ENCODE measurements around the gene CPZ.

Gene CPZ

GRCh38 chr4:8664031-8664805, 71.7 kb downstream of the CPZ start:
- no peak overlapping the region for H3K4me3 Mint-ChIP-seq
- no peak overlapping the region for H3K27ac Mint-ChIP-seq
- no peaks in the 10 kb centered on the region for H3K9me3 Mint-ChIP-seq
- H3K27me3 Mint-ChIP-seq: peaks cover 25 to 53% of the 10 kb centered on the region in 2 donors
- no peak for ATAC-seq (replicated peaks)
- no peaks in the 10 kb centered on the region for H3K4me1 Mint-ChIP-seq (ENCODE audit: low read depth in 2 of 2)
- no peak for DNase-seq
- H3K36me3 Mint-ChIP-seq (ENCODE audit: insufficient read depth): peaks cover 3% of the 10 kb centered on the region

GRCh38 chr4:8664976-8665375, 72.4 kb downstream of the CPZ start:
- Mint-ChIP-seq H3K27ac (no peak overlapping the region), H3K36me3 (ENCODE audit: insufficient read depth) (peaks cover 3% of the 10 kb centered on the region), H3K4me1 (ENCODE audit: low read depth in 2 of 2) (no peaks in the 10 kb centered on the region), H3K9me3 (no peaks in the 10 kb centered on the region), H3K27me3 (peaks cover 25 to 53% of the 10 kb centered on the region in 2 donors), H3K4me3 (no peak overlapping the region)
- DNase-seq (no peak), ATAC-seq (replicated peaks) (no peak)

GRCh38 chr4:8665406-8666360, 73.1 kb downstream of the CPZ start:
- H3K9me3 Mint-ChIP-seq: no peaks in the 10 kb centered on the region
- no peak for DNase-seq

GRCh38 chr4:8666581-8666980, 74.0 kb downstream of the CPZ start:
- peaks cover 24 to 44% of the 10 kb centered on the region in 2 donors for H3K27me3 Mint-ChIP-seq
- no peaks in the 10 kb centered on the region for H3K4me1 Mint-ChIP-seq (ENCODE audit: low read depth in 2 of 2)
- ATAC-seq (replicated peaks): no peak
- peaks cover 1% of the 10 kb centered on the region for H3K36me3 Mint-ChIP-seq (ENCODE audit: insufficient read depth)
- no peaks in the 10 kb centered on the region for H3K9me3 Mint-ChIP-seq
- no peak overlapping the region for H3K4me3 Mint-ChIP-seq
- H3K27ac Mint-ChIP-seq: no peak overlapping the region
- DNase-seq: no peak

More at GRCh38 chr4:8665406-8666360, 73.1 kb downstream of the CPZ start:
- Mint-ChIP-seq H3K4me3 (no peak overlapping the region), H3K27ac (no peak overlapping the region), H3K27me3 (peaks cover 20 to 46% of the 10 kb centered on the region in 2 donors), H3K4me1 (ENCODE audit: low read depth in 2 of 2) (no peaks in the 10 kb centered on the region), H3K36me3 (ENCODE audit: insufficient read depth) (peaks cover 3% of the 10 kb centered on the region)
- ATAC-seq (replicated peaks): no peak
